ENCODE results near the gene UNC5C.

DNA sequence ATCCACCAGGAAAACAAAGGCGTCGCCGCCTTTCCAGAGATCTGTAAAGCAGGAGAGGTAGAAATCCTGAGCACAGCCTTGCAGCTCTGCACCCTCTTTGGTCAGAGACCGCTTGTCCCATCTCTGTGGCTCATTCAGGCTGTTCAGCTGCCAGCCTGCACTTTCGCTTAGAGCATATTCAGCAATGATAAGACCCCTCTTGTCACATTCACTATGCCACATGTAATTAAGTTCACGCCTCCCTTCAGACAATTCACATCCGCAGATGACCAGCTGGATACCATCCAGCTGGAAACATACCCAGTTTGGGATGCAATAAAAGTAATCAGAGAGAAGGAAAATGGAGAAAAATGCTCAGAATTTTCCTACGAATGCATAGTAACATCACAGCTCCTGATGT lies 335.4 kb downstream of the UNC5C start:
- TF ChIP-seq, protein P1, sequence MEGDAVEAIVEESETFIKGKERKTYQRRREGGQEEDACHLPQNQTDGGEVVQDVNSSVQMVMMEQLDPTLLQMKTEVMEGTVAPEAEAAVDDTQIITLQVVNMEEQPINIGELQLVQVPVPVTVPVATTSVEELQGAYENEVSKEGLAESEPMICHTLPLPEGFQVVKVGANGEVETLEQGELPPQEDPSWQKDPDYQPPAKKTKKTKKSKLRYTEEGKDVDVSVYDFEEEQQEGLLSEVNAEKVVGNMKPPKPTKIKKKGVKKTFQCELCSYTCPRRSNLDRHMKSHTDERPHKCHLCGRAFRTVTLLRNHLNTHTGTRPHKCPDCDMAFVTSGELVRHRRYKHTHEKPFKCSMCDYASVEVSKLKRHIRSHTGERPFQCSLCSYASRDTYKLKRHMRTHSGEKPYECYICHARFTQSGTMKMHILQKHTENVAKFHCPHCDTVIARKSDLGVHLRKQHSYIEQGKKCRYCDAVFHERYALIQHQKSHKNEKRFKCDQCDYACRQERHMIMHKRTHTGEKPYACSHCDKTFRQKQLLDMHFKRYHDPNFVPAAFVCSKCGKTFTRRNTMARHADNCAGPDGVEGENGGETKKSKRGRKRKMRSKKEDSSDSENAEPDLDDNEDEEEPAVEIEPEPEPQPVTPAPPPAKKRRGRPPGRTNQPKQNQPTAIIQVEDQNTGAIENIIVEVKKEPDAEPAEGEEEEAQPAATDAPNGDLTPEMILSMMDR (conservative IDR thresholded peaks at IDR 0.05 in 1 of 2, IDR thresholded peaks at IDR 0.05 in 1 of 2; ENCODE audit: low read depth in 1 of 2, low read length in 2 of 2): no peak
- TF ChIP-seq EZH2 (IDR thresholded peaks at IDR 0.05; ENCODE audit: low read length, missing control alignments): no peak

Measured in fibroblast of lung (primary cell).